Loucy (cell line): ENCODE data around the gene DSG2.

ENCODE experiments used
- EZH2phosphoT487 ChIP-seq: fragments of 200-600 bp; IDR thresholded peaks from 2 replicates; pipeline ENCODE4 v1.6.1; 2018; ENCODE audit warnings: antibody characterized with exemption, mild to moderate bottlenecking, moderate library complexity, borderline replicate concordance
- TF ChIP-seq, protein P1 (sequence below): fragments of 200-600 bp; sonication (generic); conservative IDR thresholded peaks from 2 replicates; pipeline ENCODE4 v1.5.1; 2014; ENCODE audit warnings: mild to moderate bottlenecking, antibody characterized with exemption, low read length

DNA sequence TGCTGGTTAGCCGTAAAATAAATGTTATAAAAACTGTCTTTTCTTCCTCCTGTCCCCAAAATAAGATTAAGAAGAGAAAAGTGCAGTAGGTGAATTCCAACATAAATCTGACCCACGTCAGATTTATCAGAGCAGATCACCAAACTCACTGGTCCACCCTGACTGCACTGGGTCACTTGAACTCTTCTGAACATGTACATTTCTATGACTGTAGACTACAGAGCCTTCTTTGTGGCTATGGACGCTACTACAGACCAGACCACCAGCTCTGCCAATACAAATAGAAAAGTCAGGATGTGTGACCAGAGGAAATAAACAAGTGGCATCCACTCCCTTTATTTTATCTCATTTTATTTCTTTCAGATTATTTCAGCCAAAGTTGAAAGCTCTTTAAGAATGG, 11.6 kb downstream of the DSG2 start:
- TF ChIP-seq, protein P1, sequence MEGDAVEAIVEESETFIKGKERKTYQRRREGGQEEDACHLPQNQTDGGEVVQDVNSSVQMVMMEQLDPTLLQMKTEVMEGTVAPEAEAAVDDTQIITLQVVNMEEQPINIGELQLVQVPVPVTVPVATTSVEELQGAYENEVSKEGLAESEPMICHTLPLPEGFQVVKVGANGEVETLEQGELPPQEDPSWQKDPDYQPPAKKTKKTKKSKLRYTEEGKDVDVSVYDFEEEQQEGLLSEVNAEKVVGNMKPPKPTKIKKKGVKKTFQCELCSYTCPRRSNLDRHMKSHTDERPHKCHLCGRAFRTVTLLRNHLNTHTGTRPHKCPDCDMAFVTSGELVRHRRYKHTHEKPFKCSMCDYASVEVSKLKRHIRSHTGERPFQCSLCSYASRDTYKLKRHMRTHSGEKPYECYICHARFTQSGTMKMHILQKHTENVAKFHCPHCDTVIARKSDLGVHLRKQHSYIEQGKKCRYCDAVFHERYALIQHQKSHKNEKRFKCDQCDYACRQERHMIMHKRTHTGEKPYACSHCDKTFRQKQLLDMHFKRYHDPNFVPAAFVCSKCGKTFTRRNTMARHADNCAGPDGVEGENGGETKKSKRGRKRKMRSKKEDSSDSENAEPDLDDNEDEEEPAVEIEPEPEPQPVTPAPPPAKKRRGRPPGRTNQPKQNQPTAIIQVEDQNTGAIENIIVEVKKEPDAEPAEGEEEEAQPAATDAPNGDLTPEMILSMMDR: no peak
- TF ChIP-seq EZH2phosphoT487: no peak
